Measurements from ENCODE around the gene RUBCN.
"Not testable (repeated sequence)": the region's sequence is repeated elsewhere in the genome, so short reads cannot be mapped to it uniquely, and the experiment has no call there.

The RUBCN gene

DNA sequence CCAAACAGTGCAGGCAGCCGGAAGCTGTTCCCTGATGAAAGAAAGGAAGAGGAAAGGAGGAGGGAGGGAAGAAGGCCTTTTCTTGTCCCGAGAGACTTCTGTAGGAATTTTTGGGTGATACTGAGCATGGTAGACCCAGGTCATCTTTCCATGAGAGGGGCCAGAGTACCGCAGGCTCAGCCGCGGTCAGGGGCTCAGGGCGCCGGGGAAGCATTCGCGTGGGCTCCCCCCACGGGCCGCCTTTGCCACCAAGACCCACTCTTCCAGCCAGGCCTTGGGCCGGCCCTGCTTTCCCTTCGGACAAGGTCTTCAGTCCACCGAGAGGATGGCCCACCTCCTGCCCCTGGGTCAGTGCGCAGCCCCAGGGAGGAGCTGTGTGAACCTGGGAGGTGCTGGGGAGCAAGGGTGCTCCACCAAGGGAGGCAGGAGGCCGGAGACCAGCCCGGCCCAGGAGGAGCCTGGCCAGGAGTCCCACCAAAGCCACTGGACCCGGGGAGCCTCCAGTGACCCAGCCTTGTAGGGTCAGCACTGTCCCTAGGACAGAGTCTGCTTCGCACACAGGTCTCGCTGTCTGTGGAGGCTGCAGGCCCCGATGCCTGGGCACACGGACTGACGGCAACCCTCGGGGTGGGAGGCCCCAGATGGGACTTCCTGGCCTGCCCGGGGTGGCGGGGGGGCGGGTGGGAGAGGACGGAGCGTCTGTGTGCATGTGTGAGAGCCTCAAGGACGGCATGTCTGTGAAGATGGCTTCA, 79.0 kb downstream of the RUBCN start:
- not testable (repeated sequence) for DNase-seq

DNA sequence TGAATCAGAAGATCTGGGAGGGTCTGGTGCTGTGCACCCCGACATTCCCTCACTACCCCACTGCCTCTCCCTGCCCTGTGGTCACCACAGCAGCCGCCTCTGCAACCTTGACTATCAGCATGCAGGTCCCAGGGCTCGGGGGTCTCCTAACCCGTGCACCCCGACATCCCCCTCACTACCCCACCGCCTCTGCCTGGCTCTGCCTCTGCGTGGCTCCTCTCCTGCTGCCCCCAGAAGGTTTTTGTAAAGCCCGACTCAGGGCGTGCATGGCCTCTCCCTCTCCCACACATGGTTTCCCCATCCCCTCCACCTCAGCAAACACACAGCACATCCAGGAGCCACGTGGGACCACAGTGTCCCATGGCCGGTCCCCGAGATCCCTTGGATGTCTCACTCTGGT, 79.7 kb downstream of the RUBCN start:
- not testable (repeated sequence) for DNase-seq

DNA sequence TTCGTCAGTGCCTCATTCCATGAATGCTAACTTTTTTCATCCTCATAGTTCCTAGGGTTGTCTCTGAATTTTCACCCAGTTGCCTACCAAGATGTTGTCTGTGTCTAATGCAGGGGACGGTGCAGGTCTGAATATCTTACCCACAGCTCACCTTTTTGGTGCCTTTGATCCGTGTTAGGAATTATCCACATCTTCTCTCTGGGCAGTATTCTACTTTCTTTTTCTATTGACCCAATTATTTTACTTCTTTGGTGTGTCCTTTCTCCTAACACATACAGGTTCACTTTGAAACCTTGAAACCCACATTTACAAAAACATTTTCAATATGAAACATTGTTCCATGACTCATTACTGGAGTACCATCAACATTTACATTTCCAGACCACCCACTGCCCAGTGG, 80.6 kb downstream of the RUBCN start:
- not testable (repeated sequence) for DNase-seq

- not testable (repeated sequence) for DNase-seq
Measured at GRCh38 chr3:197654998-197655330, 81.7 kb downstream of the RUBCN start.

- not testable (repeated sequence) for DNase-seq
Measured at GRCh38 chr3:197654090-197654997, 82.4 kb downstream of the RUBCN start.

GRCh38 chr3:197652860-197653259, 83.8 kb downstream of the RUBCN start:
- DNase-seq, result not testable (repeated sequence)

GRCh38 chr3:197647649-197648048, 89.1 kb downstream of the RUBCN start:
- not testable (repeated sequence) for DNase-seq

DNA sequence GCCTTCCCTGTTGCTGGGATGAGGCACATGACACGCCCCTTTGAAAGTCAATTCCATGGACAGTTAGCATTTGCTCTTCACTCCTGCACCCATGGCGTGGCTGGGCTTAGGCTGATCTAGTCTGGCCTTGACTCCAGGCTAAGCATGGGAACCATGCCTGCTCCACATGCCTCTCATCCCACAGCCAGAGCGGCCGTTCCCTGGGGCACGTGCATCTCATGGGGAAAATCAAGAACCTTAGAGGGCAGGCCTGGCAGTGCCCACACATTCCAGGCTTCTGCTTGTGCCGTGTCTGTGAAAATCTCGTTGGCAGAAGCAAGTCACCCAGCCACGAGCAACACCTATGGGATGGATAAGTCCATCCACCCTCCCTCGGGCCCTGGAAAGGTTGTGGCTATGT, 89.5 kb downstream of the RUBCN start:
- DNase-seq, result not testable (repeated sequence)

DNA sequence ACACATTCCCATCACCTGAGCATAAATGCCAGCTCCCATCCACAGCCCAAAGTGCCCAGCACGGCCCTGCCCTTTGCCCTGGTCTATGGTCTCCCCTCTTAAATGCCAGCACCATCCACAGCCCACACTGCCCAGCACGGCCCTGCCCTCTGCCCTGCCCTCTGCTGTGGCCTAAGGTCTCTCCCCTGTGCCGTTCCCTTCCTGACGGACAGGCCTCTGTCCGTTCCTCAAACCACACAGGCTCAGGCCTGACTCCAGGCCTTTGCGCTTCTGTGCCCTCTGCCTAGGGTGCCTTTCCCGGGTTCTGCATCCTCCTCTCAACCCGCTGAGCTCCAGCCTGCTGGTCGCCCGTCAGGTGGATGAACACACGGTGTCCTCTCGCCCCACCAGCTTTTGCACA, 90.4 kb downstream of the RUBCN start:
- not testable (repeated sequence) for DNase-seq

DNA sequence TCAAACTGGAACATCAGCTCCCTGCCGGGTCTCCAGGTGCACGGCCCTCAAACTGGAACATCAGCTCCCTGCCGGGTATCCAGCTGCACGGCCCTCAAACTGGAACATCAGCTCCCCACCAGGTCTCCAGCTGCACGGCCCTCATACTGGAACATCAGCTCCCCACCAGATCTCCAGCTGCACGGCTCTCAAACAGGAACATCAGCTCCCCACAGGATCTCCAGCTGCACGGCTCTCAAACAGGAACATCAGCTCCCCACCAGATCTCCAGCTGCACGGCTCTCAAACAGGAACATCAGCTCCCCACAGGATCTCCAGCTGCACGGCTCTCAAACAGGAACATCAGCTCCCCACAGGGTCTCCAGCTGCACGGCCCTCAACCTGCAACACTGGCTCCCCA, 99.1 kb downstream of the RUBCN start:
- DNase-seq, result not testable (repeated sequence)

DNA sequence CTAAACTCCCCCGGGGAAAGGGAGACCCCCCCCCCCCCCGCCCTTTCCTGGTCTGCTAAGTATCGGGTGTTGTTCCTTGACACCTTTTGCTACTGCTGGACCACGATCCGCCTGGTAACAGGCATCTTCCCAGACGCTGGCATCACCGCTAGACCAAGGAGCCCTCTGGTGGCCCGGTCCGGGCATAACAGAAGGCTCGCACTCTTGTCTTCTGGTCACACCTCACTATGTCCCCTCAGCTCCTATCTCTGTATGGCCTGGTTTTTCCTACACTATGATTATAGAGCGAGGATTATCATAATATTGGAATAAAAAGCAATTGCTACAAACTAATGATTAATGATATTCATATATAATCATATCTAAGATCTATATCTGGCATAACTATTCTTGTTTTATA, 104.7 kb downstream of the RUBCN start:
- DNase-seq, result not testable (repeated sequence)

- not testable (repeated sequence) for DNase-seq
Measured at GRCh38 chr3:197630766-197631165, 105.9 kb downstream of the RUBCN start.

- not testable (repeated sequence) for DNase-seq
Measured at GRCh38 chr3:197629286-197629685, 107.4 kb downstream of the RUBCN start.

GRCh38 chr3:197627772-197628523, 108.8 kb downstream of the RUBCN start:
- peak; percentile 78 for DNase-seq

- not testable (repeated sequence) for DNase-seq
Measured at GRCh38 chr3:197627158-197627771, 109.4 kb downstream of the RUBCN start.

- not testable (repeated sequence) for DNase-seq
Measured at GRCh38 chr3:197626404-197627157, 110.1 kb downstream of the RUBCN start.

GRCh38 chr3:197621478-197621877, 115.2 kb downstream of the RUBCN start:
- DNase-seq, result not testable (repeated sequence)

All from fibroblast of skin of scalp (primary cell).